MCF 10A (cell line): Measurements from ENCODE around the gene ASB1. TPM values are rescaled to one million over a fixed set of nuclear protein-coding genes. Genes with fewer than 3 reads are reported as not detected.

ENCODE experiments used
- BruUV-seq: library from RNA; stranded (reverse); fragments of 400-500 nt; replicated peaks from 2 replicates; lab custom pipeline; 2021; lab: Mats Ljungman, UMichigan
- CTCF ChIA-PET: fragments of 300-600 bp; sonication (Branson Sonifier 250); formaldehyde crosslinking; extraction: SDS; loops from one replicate; lab custom pipeline; 2021; ENCODE audit warnings: antibody characterized with exemption, inconsistent platforms; lab: Yijun Ruan, JAX
- POLR2A ChIA-PET: fragments of 300-600, 350-650 bp; sonication (Branson Sonifier 250); formaldehyde crosslinking; extraction: SDS; loops from one replicate; lab custom pipeline; 2020; ENCODE audit warnings: antibody characterized with exemption, inconsistent platforms; lab: Yijun Ruan, JAX
- DNase-seq: peaks from one replicate; pipeline ENCODE4 v3.0.0-alpha.2; 2018; ENCODE audit not compliant: unreplicated experiment
- H3K27ac Mint-ChIP-seq: one replicate; pipeline ENCODE4 v1.8.0; 2022; ENCODE audit warnings: mild to moderate bottlenecking, low read depth, mixed read lengths; ENCODE audit not compliant: unreplicated experiment
- H3K27me3 Mint-ChIP-seq: one replicate; pipeline ENCODE4 v1.8.0; 2022; ENCODE audit warnings: mixed read lengths; ENCODE audit not compliant: insufficient read depth, unreplicated experiment
- H3K36me3 Mint-ChIP-seq: one replicate; pipeline ENCODE4 v1.8.0; 2022; ENCODE audit warnings: mild to moderate bottlenecking, moderate library complexity, mixed read lengths; ENCODE audit not compliant: insufficient read depth, unreplicated experiment
- H3K4me1 Mint-ChIP-seq: one replicate; pipeline ENCODE4 v1.8.0; 2022; ENCODE audit warnings: mixed read lengths; ENCODE audit not compliant: insufficient read depth, unreplicated experiment
- H3K4me3 Mint-ChIP-seq: one replicate; pipeline ENCODE4 v1.8.0; 2022; ENCODE audit warnings: mild to moderate bottlenecking, moderate library complexity, mixed read lengths; ENCODE audit not compliant: unreplicated experiment
- H3K9me3 Mint-ChIP-seq: one replicate; pipeline ENCODE4 v1.8.0; 2022; ENCODE audit warnings: mixed read lengths; ENCODE audit not compliant: unreplicated experiment
- CTCF ChIP-seq: fragments of 200-600 bp; IDR thresholded peaks from one replicate; pipeline ENCODE4 v1.8.0; 2022; ENCODE audit warnings: antibody characterized with exemption, mild to moderate bottlenecking; ENCODE audit not compliant: unreplicated experiment
- intact Hi-C: fragments of 100-400 bp; cut with micrococcal nuclease; formaldehyde crosslinking; loops from 2 replicates; pipeline ENCODE4 v1.14.1; 2022
- total RNA-seq: library from RNA; stranded (reverse); gene quantifications from 2 replicates; pipeline ENCODE4 v1.2.3, GENCODE V29; 2022

Gene ASB1
- total RNA-seq, 1 experiment from 2014 or later: 104 TPM

GRCh38 chr2:238467792-238468191 lies 41.1 kb downstream of the ASB1 start:
- no peak overlapping the region for H3K27ac Mint-ChIP-seq

GRCh38 chr2:238469155-238469554 lies 42.4 kb downstream of the ASB1 start:
- DNase-seq: no peak
- no peaks in the 10 kb centered on the region for H3K36me3 Mint-ChIP-seq
- CTCF ChIA-PET: no interaction called here
- peaks cover 18% of the 10 kb centered on the region for H3K9me3 Mint-ChIP-seq
- no peak for TF ChIP-seq CTCF
- no peak overlapping the region for H3K27ac Mint-ChIP-seq
- H3K27me3 Mint-ChIP-seq: no peaks in the 10 kb centered on the region
- no peaks in the 10 kb centered on the region for H3K4me1 Mint-ChIP-seq
- H3K4me3 Mint-ChIP-seq: no peak overlapping the region
- intact Hi-C loops: no loop called here
- POLR2A ChIA-PET: no interaction called here
- no TSS peak for BruUV-seq

More at GRCh38 chr2:238467792-238468191, 41.1 kb downstream of the ASB1 start:
- Mint-ChIP-seq H3K4me3 (no peak overlapping the region), H3K27me3 (no peaks in the 10 kb centered on the region), H3K4me1 (no peaks in the 10 kb centered on the region), H3K9me3 (peaks cover 7% of the 10 kb centered on the region), H3K36me3 (no peaks in the 10 kb centered on the region)
- ChIA-PET CTCF (interaction anchor here (0.6 kb wide), 2 partner anchors 27 to 955 kb away, joined by 3 read pairs; no protein-coding TSS in a partner anchor), POLR2A (interaction anchor here (1.3 kb wide), 1 partner anchor 36 kb away, joined by 3 read pairs; no protein-coding TSS in a partner anchor)
- intact Hi-C loops: no loop called here
- DNase-seq: no peak
- BruUV-seq: no TSS peak
- no peak for TF ChIP-seq CTCF

GRCh38 chr2:238473014-238473413 lies 46.3 kb downstream of the ASB1 start:
- POLR2A ChIA-PET: no interaction called here
- H3K27me3 Mint-ChIP-seq: no peaks in the 10 kb centered on the region
- TF ChIP-seq CTCF: no peak
- H3K36me3 Mint-ChIP-seq: no peaks in the 10 kb centered on the region
- H3K4me3 Mint-ChIP-seq: no peak overlapping the region
- no peak overlapping the region for H3K27ac Mint-ChIP-seq
- intact Hi-C loops: no loop called here
- CTCF ChIA-PET: interaction anchor here (0.7 kb wide), 1 partner anchor 91 kb away, joined by 3 read pairs; no protein-coding TSS in a partner anchor
- H3K9me3 Mint-ChIP-seq: peaks cover 30% of the 10 kb centered on the region
- no TSS peak for BruUV-seq
- H3K4me1 Mint-ChIP-seq: no peaks in the 10 kb centered on the region
- no peak for DNase-seq

- Mint-ChIP-seq H3K4me3 (no peak overlapping the region), H3K9me3 (peaks cover 30% of the 10 kb centered on the region), H3K27me3 (no peaks in the 10 kb centered on the region), H3K27ac (no peak overlapping the region), H3K36me3 (no peaks in the 10 kb centered on the region), H3K4me1 (no peaks in the 10 kb centered on the region)
- POLR2A ChIA-PET: no interaction called here
- intact Hi-C loops: no loop called here
- BruUV-seq: no TSS peak
- CTCF ChIA-PET: interaction anchor here (0.6 kb wide), 1 partner anchor 320 kb away, joined by 4 read pairs; no protein-coding TSS in a partner anchor
- no peak for DNase-seq
- no peak for TF ChIP-seq CTCF
These were observed 46.8 kb downstream of the ASB1 start for GRCh38 chr2:238473523-238473922.
